ENCODE data around the gene LDLRAD3.

The LDLRAD3 gene

GRCh38 chr11:36167073-36167472, 223.2 kb downstream of the LDLRAD3 start:
- TF ChIP-seq CTCF (IDR thresholded peaks at IDR 0.05; ENCODE audit: low read depth, low read length, poor library complexity, severe bottlenecking) (no peak), EZH2phosphoT487 (IDR thresholded peaks at IDR 0.05; ENCODE audit: borderline replicate concordance, low read length) (no peak)
- no peaks in the 10 kb centered on the region for H3K36me3 ChIP-seq (ENCODE audit: control insufficient read depth, low read length)
- H3K4me3 ChIP-seq (ENCODE audit: low read length) = no peak overlapping the region
- no peaks in the 10 kb centered on the region for H3F3A ChIP-seq (ENCODE audit: control insufficient read depth, insufficient read depth)
- no peaks in the 10 kb centered on the region for H3K27me3 ChIP-seq (ENCODE audit: control insufficient read depth, low read length)
- no peaks in the 10 kb centered on the region for H3K4me1 ChIP-seq (ENCODE audit: control insufficient read depth, low read length)
- H3K9me3 ChIP-seq (ENCODE audit: control insufficient read depth, insufficient read depth, low read length) = no peaks in the 10 kb centered on the region
- no peaks in the 10 kb centered on the region for H4K20me1 ChIP-seq (ENCODE audit: control insufficient read depth, insufficient read depth, low read depth, low read length)
- H3K27ac ChIP-seq (ENCODE audit: low read depth, low read length) = no peak overlapping the region
- no peaks in the 10 kb centered on the region for H3K79me2 ChIP-seq (ENCODE audit: control insufficient read depth, low read length)
- H3K4me2 ChIP-seq (ENCODE audit: low read length) = no peak overlapping the region
- H3K9me2 ChIP-seq (replicated peaks; ENCODE audit: control insufficient read depth, low read length) = no peaks in the 10 kb centered on the region

- no peak for TF ChIP-seq EZH2phosphoT487 (IDR thresholded peaks at IDR 0.05; ENCODE audit: borderline replicate concordance, low read length)
- no peak for TF ChIP-seq CTCF (IDR thresholded peaks at IDR 0.05; ENCODE audit: low read depth, low read length, poor library complexity, severe bottlenecking)
- Histone ChIP-seq H3K36me3 (ENCODE audit: control insufficient read depth, low read length) (no peaks in the 10 kb centered on the region), H3K4me1 (ENCODE audit: control insufficient read depth, low read length) (no peaks in the 10 kb centered on the region), H3K79me2 (ENCODE audit: control insufficient read depth, low read length) (no peaks in the 10 kb centered on the region), H3F3A (ENCODE audit: control insufficient read depth, insufficient read depth) (no peaks in the 10 kb centered on the region), H4K20me1 (ENCODE audit: control insufficient read depth, insufficient read depth, low read depth, low read length) (no peaks in the 10 kb centered on the region), H3K9me3 (ENCODE audit: control insufficient read depth, insufficient read depth, low read length) (no peaks in the 10 kb centered on the region), H3K27ac (ENCODE audit: low read depth, low read length) (no peak overlapping the region), H3K9me2 (replicated peaks; ENCODE audit: control insufficient read depth, low read length) (no peaks in the 10 kb centered on the region), H3K4me2 (ENCODE audit: low read length) (no peak overlapping the region), H3K27me3 (ENCODE audit: control insufficient read depth, low read length) (no peaks in the 10 kb centered on the region), H3K4me3 (ENCODE audit: low read length) (no peak overlapping the region)
Observed at GRCh38 chr11:36167729-36168128, 223.9 kb downstream of the LDLRAD3 start.

GRCh38 chr11:36177836-36178235, 234.0 kb downstream of the LDLRAD3 start:
- no peaks in the 10 kb centered on the region for H3K9me2 ChIP-seq (replicated peaks; ENCODE audit: control insufficient read depth, low read length)
- H3K27me3 ChIP-seq (ENCODE audit: control insufficient read depth, low read length) = no peaks in the 10 kb centered on the region
- H3K27ac ChIP-seq (ENCODE audit: low read depth, low read length) = no peak overlapping the region
- H3F3A ChIP-seq (ENCODE audit: control insufficient read depth, insufficient read depth) = no peaks in the 10 kb centered on the region
- no peaks in the 10 kb centered on the region for H3K9me3 ChIP-seq (ENCODE audit: control insufficient read depth, insufficient read depth, low read length)
- TF ChIP-seq CTCF (IDR thresholded peaks at IDR 0.05; ENCODE audit: low read depth, low read length, poor library complexity, severe bottlenecking) (no peak), EZH2phosphoT487 (IDR thresholded peaks at IDR 0.05; ENCODE audit: borderline replicate concordance, low read length) (no peak)
- no peaks in the 10 kb centered on the region for H3K79me2 ChIP-seq (ENCODE audit: control insufficient read depth, low read length)
- H3K36me3 ChIP-seq (ENCODE audit: control insufficient read depth, low read length) = no peaks in the 10 kb centered on the region
- no peak overlapping the region for H3K4me2 ChIP-seq (ENCODE audit: low read length)
- no peaks in the 10 kb centered on the region for H3K4me1 ChIP-seq (ENCODE audit: control insufficient read depth, low read length)
- no peaks in the 10 kb centered on the region for H4K20me1 ChIP-seq (ENCODE audit: control insufficient read depth, insufficient read depth, low read depth, low read length)
- no peak overlapping the region for H3K4me3 ChIP-seq (ENCODE audit: low read length)

All from DOHH2 (cell line).